ENCODE results near the gene SMCO4.

The SMCO4 gene

DNA sequence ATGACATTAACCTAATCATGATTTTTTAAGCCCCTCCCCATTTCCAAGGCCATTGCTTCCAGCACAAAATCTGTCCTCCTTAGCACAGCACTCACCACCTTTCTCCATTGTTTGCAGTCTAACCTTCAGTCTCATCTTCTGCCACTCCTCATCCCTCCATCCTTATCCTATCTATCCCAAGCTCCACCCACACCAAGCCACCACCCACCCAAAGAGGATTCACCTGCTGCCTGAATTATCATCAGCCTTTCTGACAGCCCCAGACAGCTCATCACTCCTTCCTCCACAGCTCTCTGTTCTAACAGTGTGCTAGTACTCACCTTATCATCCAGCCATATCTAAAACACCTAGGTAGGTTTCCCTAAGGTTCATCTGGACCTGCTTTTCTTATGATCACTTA lies 20.7 kb upstream of the SMCO4 start:
- TF ChIP-seq, protein P1, sequence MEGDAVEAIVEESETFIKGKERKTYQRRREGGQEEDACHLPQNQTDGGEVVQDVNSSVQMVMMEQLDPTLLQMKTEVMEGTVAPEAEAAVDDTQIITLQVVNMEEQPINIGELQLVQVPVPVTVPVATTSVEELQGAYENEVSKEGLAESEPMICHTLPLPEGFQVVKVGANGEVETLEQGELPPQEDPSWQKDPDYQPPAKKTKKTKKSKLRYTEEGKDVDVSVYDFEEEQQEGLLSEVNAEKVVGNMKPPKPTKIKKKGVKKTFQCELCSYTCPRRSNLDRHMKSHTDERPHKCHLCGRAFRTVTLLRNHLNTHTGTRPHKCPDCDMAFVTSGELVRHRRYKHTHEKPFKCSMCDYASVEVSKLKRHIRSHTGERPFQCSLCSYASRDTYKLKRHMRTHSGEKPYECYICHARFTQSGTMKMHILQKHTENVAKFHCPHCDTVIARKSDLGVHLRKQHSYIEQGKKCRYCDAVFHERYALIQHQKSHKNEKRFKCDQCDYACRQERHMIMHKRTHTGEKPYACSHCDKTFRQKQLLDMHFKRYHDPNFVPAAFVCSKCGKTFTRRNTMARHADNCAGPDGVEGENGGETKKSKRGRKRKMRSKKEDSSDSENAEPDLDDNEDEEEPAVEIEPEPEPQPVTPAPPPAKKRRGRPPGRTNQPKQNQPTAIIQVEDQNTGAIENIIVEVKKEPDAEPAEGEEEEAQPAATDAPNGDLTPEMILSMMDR (conservative IDR thresholded peaks at IDR 0.05; ENCODE audit: low read length) = no peak
- H3K4me3 ChIP-seq (ENCODE audit: low read length) = no peak overlapping the region
- DNase-seq (ENCODE audit: low read depth) = no peak

DNA sequence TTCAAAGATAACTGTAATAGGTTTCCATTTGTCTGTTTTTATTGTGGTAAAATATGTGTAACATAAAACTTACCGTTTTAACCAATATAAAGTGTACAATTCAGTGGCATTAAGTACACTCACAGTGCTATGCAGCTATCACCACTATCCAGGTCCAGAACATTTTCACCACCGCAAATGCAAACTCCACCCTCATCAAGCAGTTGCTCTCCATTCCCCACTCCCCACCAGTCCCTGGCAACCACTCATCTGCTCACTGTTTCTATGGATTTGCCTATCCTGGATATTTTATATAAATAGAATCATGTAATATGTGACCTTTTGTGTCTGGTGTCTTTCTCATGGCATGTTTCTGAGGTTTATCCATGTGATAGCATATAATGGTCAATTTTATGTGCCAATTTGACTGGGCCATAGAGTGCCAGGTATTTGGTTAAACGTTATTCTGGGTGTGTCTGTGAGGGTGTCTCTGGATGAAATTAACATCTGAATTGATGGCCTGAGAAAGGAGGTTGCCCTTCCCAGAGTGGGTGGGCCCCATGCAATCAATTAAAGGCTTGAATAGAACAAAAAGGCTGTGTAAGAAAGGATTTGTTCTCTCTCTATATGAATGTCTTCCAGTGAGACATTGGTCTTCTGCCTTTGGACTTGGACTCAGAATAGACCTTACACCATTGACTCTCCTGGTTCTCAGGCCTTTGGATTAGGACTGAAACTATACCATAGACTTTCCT lies 17.2 kb upstream of the SMCO4 start:
- no peak for DNase-seq (ENCODE audit: low read depth)
- TF ChIP-seq, protein P1 (conservative IDR thresholded peaks at IDR 0.05; ENCODE audit: low read length) = no peak

DNA sequence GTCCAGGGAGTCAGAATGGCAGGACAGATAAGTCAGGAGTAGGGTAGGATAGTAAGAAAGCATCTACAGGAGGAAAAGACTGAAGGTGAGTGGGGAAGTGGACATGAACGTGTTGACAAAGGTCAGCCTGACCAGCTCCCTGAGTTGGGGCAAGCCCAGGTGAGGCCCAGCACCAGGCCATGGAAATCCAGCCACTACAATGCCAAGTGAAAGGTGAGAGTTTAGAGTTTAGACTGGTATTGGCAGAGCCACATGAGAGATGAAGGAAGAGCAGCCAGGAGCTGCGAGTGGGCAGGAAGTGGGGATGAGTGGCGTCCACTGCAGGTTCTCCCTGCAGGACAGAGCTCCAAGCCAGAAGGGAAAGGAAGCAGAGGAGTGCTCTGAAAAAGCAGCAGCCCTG lies 16.5 kb upstream of the SMCO4 start:
- H3K4me3 ChIP-seq (ENCODE audit: low read length) = no peak overlapping the region
- no peak for DNase-seq (ENCODE audit: low read depth)
- TF ChIP-seq, protein P1 (conservative IDR thresholded peaks at IDR 0.05; ENCODE audit: low read length) = no peak

More for the DNA sequence above, 17.2 kb upstream of the SMCO4 start:
- no peak overlapping the region for H3K4me3 ChIP-seq (ENCODE audit: low read length)

DNA sequence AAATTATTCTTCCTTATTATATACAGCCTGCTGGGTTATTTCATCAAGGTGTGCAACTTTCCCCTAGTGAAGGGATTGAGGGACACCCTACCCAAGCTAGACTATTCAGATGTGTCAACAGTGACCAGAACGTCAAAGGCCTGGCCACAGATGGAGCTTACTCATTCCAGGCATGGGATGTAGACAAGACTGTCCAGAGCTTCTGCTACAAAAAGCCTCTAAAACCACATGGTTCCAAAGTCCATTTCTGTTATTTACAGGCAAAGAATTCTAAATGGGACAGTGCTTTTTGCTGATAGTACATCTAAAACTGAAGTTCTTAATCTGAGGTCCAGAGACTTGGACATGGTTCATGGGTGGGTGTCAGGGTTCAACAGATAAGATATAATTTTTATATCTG lies 9.7 kb upstream of the SMCO4 start:
- TF ChIP-seq, protein P1 (conservative IDR thresholded peaks at IDR 0.05; ENCODE audit: low read length) = no peak
- DNase-seq (ENCODE audit: low read depth) = no peak
- H3K4me3 ChIP-seq (ENCODE audit: low read length) = no peak overlapping the region

DNA sequence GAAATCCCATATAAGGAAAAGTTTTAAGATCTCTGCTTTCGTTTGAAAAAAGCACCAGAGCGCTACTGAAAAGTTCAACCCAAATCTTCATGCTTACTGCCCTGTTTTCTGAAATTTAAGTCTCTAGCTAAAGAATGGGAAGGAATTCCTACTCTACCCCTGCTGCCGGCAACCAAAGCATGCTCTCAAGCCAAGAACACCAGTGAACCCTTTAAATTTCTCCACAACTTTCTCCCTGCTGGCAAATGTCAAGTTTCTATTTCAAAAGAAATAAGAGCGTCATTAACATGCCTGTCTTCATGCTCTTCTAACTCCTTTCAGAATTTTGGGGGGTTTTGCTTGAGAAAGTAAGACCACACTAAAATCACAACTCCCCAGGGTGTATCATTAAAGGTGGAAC lies 6.8 kb upstream of the SMCO4 start:
- TF ChIP-seq, protein P1 (conservative IDR thresholded peaks at IDR 0.05; ENCODE audit: low read length) = no peak
- no peak overlapping the region for H3K4me3 ChIP-seq (ENCODE audit: low read length)
- no peak for DNase-seq (ENCODE audit: low read depth)

DNA sequence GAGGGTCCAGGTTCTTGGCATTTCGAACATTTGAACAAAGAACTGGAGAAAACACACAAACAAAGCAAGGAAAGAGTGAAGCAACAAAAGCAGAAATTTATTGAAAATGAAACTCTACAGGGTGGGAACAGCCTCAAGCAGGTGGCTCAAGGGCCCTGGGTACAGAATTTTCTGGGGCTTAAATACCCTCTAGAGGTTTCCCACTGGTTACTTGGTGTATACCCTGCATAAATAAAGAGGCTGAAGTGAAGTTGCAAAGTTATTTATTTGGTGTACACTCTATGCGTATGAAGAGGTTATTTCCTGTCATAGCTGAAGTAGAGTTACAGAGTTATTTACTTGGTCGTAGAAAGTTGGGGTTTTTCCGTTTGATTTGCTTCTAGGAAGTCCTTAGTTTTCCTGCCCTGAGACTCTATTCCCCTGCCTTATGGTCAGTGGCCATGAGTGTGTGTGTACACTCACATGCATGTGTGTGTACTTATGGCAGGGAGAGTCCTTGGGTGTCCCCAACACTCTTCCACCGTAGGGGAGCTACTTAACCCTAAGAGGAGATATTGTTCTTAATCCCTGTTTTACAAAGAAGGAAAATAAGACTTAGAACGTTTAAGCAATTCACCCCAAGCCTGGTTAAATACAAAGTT lies 5.6 kb upstream of the SMCO4 start:
- H3K4me3 ChIP-seq (ENCODE audit: low read length) = no peak overlapping the region
- TF ChIP-seq, protein P1 (conservative IDR thresholded peaks at IDR 0.05; ENCODE audit: low read length) = no peak
- no peak for DNase-seq (ENCODE audit: low read depth)

DNA sequence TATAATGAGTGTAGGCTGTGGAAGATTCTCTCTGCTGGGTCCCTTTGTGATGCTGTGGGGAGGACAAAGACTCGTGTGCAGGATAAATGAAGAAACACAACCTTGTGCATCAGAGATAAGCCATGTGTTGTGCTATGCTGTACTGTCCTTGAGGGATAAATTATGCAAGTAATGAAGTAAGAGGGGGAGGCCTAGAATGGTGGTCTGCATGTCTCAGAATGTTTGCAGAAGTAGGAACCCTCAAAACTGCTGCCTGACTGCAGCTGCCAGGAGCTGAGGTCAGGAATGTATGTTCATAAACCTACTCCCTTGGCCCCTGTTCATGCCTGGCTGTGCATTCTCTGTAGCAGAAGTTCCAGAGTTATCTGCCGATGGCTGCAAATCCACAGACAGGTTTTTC lies 4.6 kb upstream of the SMCO4 start:
- no peak overlapping the region for H3K4me3 ChIP-seq (ENCODE audit: low read length)
- DNase-seq (ENCODE audit: low read depth) = no peak
- TF ChIP-seq, protein P1 (conservative IDR thresholded peaks at IDR 0.05; ENCODE audit: low read length) = no peak

Measured in AG10803 (cell line).